SK-N-SH treated with all-trans-retinoic acid at 6 μM for 48 hours (cell line): ENCODE data around the gene PRKD2.

Source experiments
- ATAC-seq: fragments of 200-7000 bp; cut with Tn5 transposase; 3 replicates; pipeline ENCODE4 v1.9.1; 2020; ENCODE audit warnings: mild to moderate bottlenecking, moderate library complexity
- ARNTL ChIP-seq: fragments of 450-650 bp; formaldehyde crosslinking; IDR thresholded peaks from 2 replicates; pipeline ENCODE4 v1.5.0; 2020; ENCODE audit warnings: low read depth, mild to moderate bottlenecking, moderate library complexity, borderline replicate concordance
- CREB5 ChIP-seq: fragments of 250-450 bp; sonication (Bioruptor Pico); IDR thresholded peaks from 2 replicates; pipeline ENCODE4 v1.5.1; 2020; ENCODE audit warnings: low read depth, mild to moderate bottlenecking, moderate library complexity
- CSDC2 ChIP-seq: fragments of 250-450 bp; sonication (Bioruptor Pico); IDR thresholded peaks from 2 replicates; pipeline ENCODE4 v1.5.0; 2020; ENCODE audit warnings: mild to moderate bottlenecking, moderate library complexity
- CSRNP3 ChIP-seq: fragments of 250-450 bp; sonication (Bioruptor Pico); IDR thresholded peaks from 2 replicates; pipeline ENCODE4 v1.5.1; 2021; ENCODE audit warnings: mild to moderate bottlenecking, moderate library complexity
- ESRRG ChIP-seq: fragments of 250-450 bp; sonication (Bioruptor Pico); IDR thresholded peaks from 2 replicates; pipeline ENCODE4 v1.6.1; 2021; ENCODE audit warnings: mild to moderate bottlenecking
- GLIS3 ChIP-seq: fragments of 250-450 bp; sonication (Bioruptor Pico); IDR thresholded peaks from 2 replicates; pipeline ENCODE4 v1.5.0; 2020; ENCODE audit warnings: mild to moderate bottlenecking, moderate library complexity
- ISL1 ChIP-seq: fragments of 250-450 bp; sonication (Bioruptor Pico); IDR thresholded peaks from 2 replicates; pipeline ENCODE4 v2.1.2; 2022; ENCODE audit warnings: mild to moderate bottlenecking, moderate library complexity
- OSR1 ChIP-seq: fragments of 250-450 bp; sonication (Bioruptor Pico); IDR thresholded peaks from 2 replicates; pipeline ENCODE4 v1.8.0; 2022; ENCODE audit warnings: moderate library complexity, mild to moderate bottlenecking, inconsistent platforms
- PATZ1 ChIP-seq: fragments of 250-450 bp; sonication (Bioruptor Pico); IDR thresholded peaks from 2 replicates; pipeline ENCODE4 v1.8.0; 2020; ENCODE audit warnings: mild to moderate bottlenecking, moderate library complexity, borderline replicate concordance
- POU6F1 ChIP-seq: fragments of 250-450 bp; sonication (Bioruptor Pico); IDR thresholded peaks from 2 replicates; pipeline ENCODE4 v1.8.0; 2021; ENCODE audit warnings: low read depth, mild to moderate bottlenecking, moderate library complexity, borderline replicate concordance
- PPARA ChIP-seq: fragments of 250-450 bp; sonication (Bioruptor Pico); IDR thresholded peaks from 2 replicates; pipeline ENCODE4 v1.5.0; 2020; ENCODE audit warnings: mild to moderate bottlenecking, borderline replicate concordance
- RARB ChIP-seq: fragments of 250-450 bp; sonication (Bioruptor Pico); IDR thresholded peaks from 2 replicates; pipeline ENCODE4 v1.8.0; 2021; ENCODE audit warnings: mild to moderate bottlenecking, moderate library complexity
- SNAI2 ChIP-seq: fragments of 250-450 bp; sonication (Bioruptor Pico); IDR thresholded peaks from 2 replicates; pipeline ENCODE4 v1.5.0; 2020; ENCODE audit warnings: mild to moderate bottlenecking, moderate library complexity
- TCF4 ChIP-seq: fragments of 250-450 bp; sonication (Bioruptor Pico); IDR thresholded peaks from 2 replicates; pipeline ENCODE4 v1.8.0; 2021; ENCODE audit warnings: mild to moderate bottlenecking, moderate library complexity, borderline replicate concordance
- TOX ChIP-seq: fragments of 250-450 bp; sonication (Bioruptor Pico); IDR thresholded peaks from 2 replicates; pipeline ENCODE4 v1.8.0; 2021; ENCODE audit warnings: mild to moderate bottlenecking, moderate library complexity, borderline replicate concordance
- TSHZ2 ChIP-seq: fragments of 250-450 bp; sonication (Bioruptor Pico); IDR thresholded peaks from 2 replicates; pipeline ENCODE4 v1.5.0; 2020; ENCODE audit warnings: mild to moderate bottlenecking, moderate library complexity
- ZC3H10 ChIP-seq: fragments of 250-450 bp; sonication (Bioruptor Pico); IDR thresholded peaks from 2 replicates; pipeline ENCODE4 v1.5.1; 2021; ENCODE audit warnings: mild to moderate bottlenecking, moderate library complexity
- ZFP3 ChIP-seq: fragments of 250-450 bp; sonication (Bioruptor Pico); IDR thresholded peaks from 2 replicates; pipeline ENCODE4 v1.5.0; 2020; ENCODE audit warnings: mild to moderate bottlenecking, moderate library complexity
- ZFP30 ChIP-seq: fragments of 450-650 bp; formaldehyde crosslinking; IDR thresholded peaks from 2 replicates; pipeline ENCODE4 v1.5.0; 2022; ENCODE audit warnings: mild to moderate bottlenecking, moderate library complexity
- ZNF565 ChIP-seq: fragments of 450-650 bp; formaldehyde crosslinking; conservative IDR thresholded peaks from 2 replicates; pipeline ENCODE4 v1.5.0; 2020; ENCODE audit warnings: low read depth, mild to moderate bottlenecking, moderate library complexity
- ZNF8 ChIP-seq: fragments of 450-650 bp; formaldehyde crosslinking; IDR thresholded peaks from 2 replicates; pipeline ENCODE4 v1.5.0; 2020; ENCODE audit warnings: mild to moderate bottlenecking, moderate library complexity

PRKD2 gene

GRCh38 chr19:46689358-46689757 lies 27.6 kb downstream of the PRKD2 start:
- TF ChIP-seq PPARA (CRISPR knock-in tag): no peak
- no peak for TF ChIP-seq TCF4 (CRISPR knock-in tag)
- no peak for TF ChIP-seq ZFP30
- TF ChIP-seq RARB: no peak
- no peak for TF ChIP-seq ZFP3 (CRISPR knock-in tag)
- TF ChIP-seq TOX (CRISPR knock-in tag): no peak
- ATAC-seq: no peak

- no peak for ATAC-seq
- TF ChIP-seq POU6F1 (CRISPR knock-in tag) (no peak), TSHZ2 (CRISPR knock-in tag) (no peak), RARB (no peak), CREB5 (no peak), TOX (CRISPR knock-in tag) (no peak), ZC3H10 (CRISPR knock-in tag) (no peak), CSRNP3 (CRISPR knock-in tag) (no peak), ZNF8 (CRISPR knock-in tag) (no peak), PATZ1 (CRISPR knock-in tag) (no peak), ZFP30 (no peak), ZNF565 (CRISPR knock-in tag) (no peak), SNAI2 (CRISPR knock-in tag) (no peak)
Observed at GRCh38 chr19:46687438-46688145, 29.3 kb downstream of the PRKD2 start.

GRCh38 chr19:46685189-46685588 lies 31.7 kb downstream of the PRKD2 start:
- no peak for ATAC-seq
- TF ChIP-seq GLIS3 (no peak), POU6F1 (CRISPR knock-in tag) (no peak), TOX (CRISPR knock-in tag) (no peak), CSDC2 (CRISPR knock-in tag) (no peak), ZC3H10 (CRISPR knock-in tag) (no peak), SNAI2 (CRISPR knock-in tag) (no peak), ZNF8 (CRISPR knock-in tag) (no peak), ISL1 (no peak), ZFP30 (no peak), TSHZ2 (CRISPR knock-in tag) (no peak), CREB5 (no peak), TCF4 (CRISPR knock-in tag) (no peak), ARNTL (CRISPR knock-in tag) (no peak), ESRRG (CRISPR knock-in tag) (no peak), ZFP3 (CRISPR knock-in tag) (no peak), RARB (no peak), OSR1 (CRISPR knock-in tag) (no peak)
